Ramos (cell line): ENCODE results near the gene WRAP73.

Experiments
- in situ Hi-C: fragments of 300-500 bp; cut with MboI; formaldehyde crosslinking; loops from one replicate; pipeline ENCODE4 v1.14.3; 2022; ENCODE audit warnings: low sequenced_read_pairs; ENCODE audit not compliant: unreplicated experiment

The WRAP73 gene

GRCh38 chr1:3649342-3650247 lies at the start of gene WRAP73:
Gene WRAP73, minus strand, starts transcription at chr1:3650103. Its CDS starts 104 bp downstream, at chr1:3649999.
- in situ Hi-C loops: loop anchor here (25.0 kb wide), 1 partner anchor 388 kb away; no protein-coding TSS in a partner anchor

- in situ Hi-C loops: no loop called here
These were observed 49.7 kb upstream of the WRAP73 start for GRCh38 chr1:3699596-3699995.

- in situ Hi-C loops: no loop called here
These were observed 48.9 kb upstream of the WRAP73 start for GRCh38 chr1:3698660-3699408.

GRCh38 chr1:3697810-3698209 lies 47.9 kb upstream of the WRAP73 start:
- in situ Hi-C loops: no loop called here

- in situ Hi-C loops: no loop called here
These were observed 47.2 kb upstream of the WRAP73 start for GRCh38 chr1:3697104-3697503.

- in situ Hi-C loops: no loop called here
These were observed 46.8 kb upstream of the WRAP73 start for GRCh38 chr1:3696689-3697088.

- in situ Hi-C loops: no loop called here
These were observed 45.7 kb upstream of the WRAP73 start for GRCh38 chr1:3695326-3696217.

- in situ Hi-C loops: no loop called here
These were observed 43.4 kb upstream of the WRAP73 start for GRCh38 chr1:3693321-3693720.

GRCh38 chr1:3692598-3692997 lies 42.7 kb upstream of the WRAP73 start:
- in situ Hi-C loops: no loop called here

- in situ Hi-C loops: no loop called here
These were observed 41.7 kb upstream of the WRAP73 start for GRCh38 chr1:3691421-3692204.

- in situ Hi-C loops: no loop called here
These were observed 40.6 kb upstream of the WRAP73 start for GRCh38 chr1:3690282-3691065.

- in situ Hi-C loops: no loop called here
These were observed 39.3 kb upstream of the WRAP73 start for GRCh38 chr1:3689138-3689750.

GRCh38 chr1:3688356-3689137 lies 38.6 kb upstream of the WRAP73 start:
- in situ Hi-C loops: no loop called here

- in situ Hi-C loops: no loop called here
These were observed 37.6 kb upstream of the WRAP73 start for GRCh38 chr1:3687504-3687903.

GRCh38 chr1:3685906-3686305 lies 36.0 kb upstream of the WRAP73 start:
- in situ Hi-C loops: no loop called here

GRCh38 chr1:3685222-3685621 lies 35.3 kb upstream of the WRAP73 start:
- in situ Hi-C loops: no loop called here

- in situ Hi-C loops: no loop called here
These were observed 34.1 kb upstream of the WRAP73 start for GRCh38 chr1:3683992-3684391.

GRCh38 chr1:3683197-3683596 lies 33.3 kb upstream of the WRAP73 start:
- in situ Hi-C loops: no loop called here
